OCI-LY3 (cell line): ENCODE results near the gene SH2D3C.

Experiments
- EZH2phosphoT487 ChIP-seq: fragments of 200-600 bp; shearing (Covaris generic); IDR thresholded peaks from 2 replicates; pipeline ENCODE4 v1.6.1; 2018; ENCODE audit warnings: antibody characterized with exemption, mixed run types, low read depth
- TF ChIP-seq, protein P1 (sequence below): fragments of 200-600, 300-600 bp; sonication (generic); IDR thresholded peaks from 2 replicates; pipeline ENCODE4 v1.5.1; 2014; ENCODE audit warnings: antibody characterized with exemption, low read length, low read depth

DNA sequence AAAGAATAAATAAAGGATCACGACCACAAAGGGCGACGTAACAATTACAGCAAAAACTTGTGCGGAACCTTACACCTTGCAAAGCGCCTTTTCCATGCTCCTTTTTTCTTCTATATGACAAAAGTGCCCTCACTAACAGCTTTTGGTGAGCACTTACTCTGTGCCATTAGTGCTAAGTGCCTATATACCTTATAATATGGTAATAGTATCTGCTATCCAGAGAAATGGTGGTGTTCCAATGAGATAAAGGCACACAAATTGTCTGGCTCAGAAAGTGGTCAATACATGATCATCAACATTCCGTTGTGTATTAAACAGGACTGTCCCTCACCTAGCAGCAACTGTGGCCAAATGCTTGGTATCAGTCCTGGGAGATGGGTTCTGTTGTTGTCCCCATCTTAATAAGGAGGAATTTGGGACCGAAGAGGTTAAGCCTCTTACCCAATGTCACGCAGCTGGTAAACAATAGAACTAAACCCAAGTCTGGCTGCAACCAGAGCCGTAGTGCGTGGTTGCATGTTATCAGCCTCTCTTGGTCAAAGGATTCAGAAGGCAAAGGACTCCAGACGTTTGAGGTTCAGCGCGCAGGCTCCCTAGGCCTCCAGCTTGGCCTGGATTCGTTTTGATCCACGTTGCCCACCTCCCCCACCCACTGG lies 42.8 kb downstream of the SH2D3C start:
- no peak for TF ChIP-seq EZH2phosphoT487
- TF ChIP-seq, protein P1, sequence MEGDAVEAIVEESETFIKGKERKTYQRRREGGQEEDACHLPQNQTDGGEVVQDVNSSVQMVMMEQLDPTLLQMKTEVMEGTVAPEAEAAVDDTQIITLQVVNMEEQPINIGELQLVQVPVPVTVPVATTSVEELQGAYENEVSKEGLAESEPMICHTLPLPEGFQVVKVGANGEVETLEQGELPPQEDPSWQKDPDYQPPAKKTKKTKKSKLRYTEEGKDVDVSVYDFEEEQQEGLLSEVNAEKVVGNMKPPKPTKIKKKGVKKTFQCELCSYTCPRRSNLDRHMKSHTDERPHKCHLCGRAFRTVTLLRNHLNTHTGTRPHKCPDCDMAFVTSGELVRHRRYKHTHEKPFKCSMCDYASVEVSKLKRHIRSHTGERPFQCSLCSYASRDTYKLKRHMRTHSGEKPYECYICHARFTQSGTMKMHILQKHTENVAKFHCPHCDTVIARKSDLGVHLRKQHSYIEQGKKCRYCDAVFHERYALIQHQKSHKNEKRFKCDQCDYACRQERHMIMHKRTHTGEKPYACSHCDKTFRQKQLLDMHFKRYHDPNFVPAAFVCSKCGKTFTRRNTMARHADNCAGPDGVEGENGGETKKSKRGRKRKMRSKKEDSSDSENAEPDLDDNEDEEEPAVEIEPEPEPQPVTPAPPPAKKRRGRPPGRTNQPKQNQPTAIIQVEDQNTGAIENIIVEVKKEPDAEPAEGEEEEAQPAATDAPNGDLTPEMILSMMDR, result no peak
